Spleen (tissue), 11 donors: ENCODE data around the gene ACTMAP. TPM values are rescaled to one million over a fixed set of nuclear protein-coding genes. Genes with fewer than 3 reads are reported as not detected.

Source experiments
- DNase-seq: peaks from one replicate; pipeline ENCODE4 v3.0.0-alpha.2; 2020
- H3K27ac ChIP-seq, 8 donors: fragments of 200-600 bp; sonication (generic) in 7 of 8; 1 replicate in 4 of 8; 2 replicates in 4 of 8; pipeline versions ENCODE4 v1.5.0 to v1.8.0; 2016 to 2021; ENCODE audit warnings: inconsistent platforms in 4 of 8, mild to moderate bottlenecking in 4 of 8, moderate library complexity in 1 of 8
- H3K27me3 ChIP-seq, 7 donors: fragments of 200-600 bp; sonication (generic) in 6 of 7; replicated peaks in 1 of 7; 1 replicate in 4 of 7; 2 replicates in 3 of 7; pipeline versions ENCODE4 v1.5.0 to v1.8.0; 2016 to 2021; ENCODE audit warnings: inconsistent platforms in 3 of 7, mild to moderate bottlenecking in 1 of 7
- H3K36me3 ChIP-seq, 6 donors: fragments of 200-600 bp; sonication (generic) in 5 of 6; 1 replicate in 4 of 6; 2 replicates in 2 of 6; pipeline versions ENCODE4 v1.5.0 to v1.8.0; 2016 to 2021; ENCODE audit warnings: inconsistent platforms in 2 of 6
- H3K4me1 ChIP-seq, 6 donors: fragments of 200-600 bp; sonication (generic) in 5 of 6; 1 replicate in 3 of 6; 2 replicates in 3 of 6; pipeline versions ENCODE4 v1.5.0 to v1.8.0; 2016 to 2021; ENCODE audit warnings: inconsistent platforms in 3 of 6
- H3K4me3 ChIP-seq, 8 donors: fragments of 200-600 bp; sonication (generic) in 7 of 8; 1 replicate in 4 of 8; 2 replicates in 4 of 8; pipeline versions ENCODE4 v1.5.0 to v1.8.0; 2016 to 2021; ENCODE audit warnings: inconsistent platforms in 4 of 8, mild to moderate bottlenecking in 4 of 8, moderate library complexity in 2 of 8
- H3K9me3 ChIP-seq, 8 donors: fragments of 200-600 bp; sonication (generic) in 7 of 8; 1 replicate in 4 of 8; 2 replicates in 4 of 8; pipeline versions ENCODE4 v1.5.0 to v1.8.0; 2016 to 2021; ENCODE audit warnings: inconsistent platforms in 4 of 8
- POLR2A ChIP-seq, 3 donors: fragments of 450-650 bp; IDR thresholded peaks; one replicate each; pipeline ENCODE4 v1.5.1; 2017; ENCODE audit warnings: antibody characterized with exemption in 3 of 3, mild to moderate bottlenecking in 1 of 3
- POLR2AphosphoS5 ChIP-seq, 3 donors: sonication (generic); formaldehyde crosslinking; IDR thresholded peaks; one replicate each; pipeline ENCODE4 v1.5.1; 2017; ENCODE audit warnings: antibody characterized with exemption in 3 of 3
- WGBS, 5 donors: extraction: QIAGEN DNeasy Blood & Tissue Kit in 3 of 5; methylation state at CpG; one replicate each; pipeline versions ENCODE4 v1.1.5 to v1.1.7; 2013 to 2018; 5-methylcytosine and 5-hydroxymethylcytosine counted together
- intact Hi-C: fragments of 100-400 bp; cut with DNase I; formaldehyde crosslinking; loops from one replicate; pipeline ENCODE4 v1.15.0; 2023; ENCODE audit warnings: low total_unique reads
- polyA plus RNA-seq, 3 donors: library from polyadenylated mRNA; stranded (reverse); fragments of 200-250 nt; gene quantifications; one replicate each; pipeline ENCODE4 v1.2.1, GENCODE V29; 2013
- total RNA-seq, 7 donors: library from RNA; depleted of rRNA in 3 of 7; stranded (reverse); fragments of >200 nt in 3 of 7; fragmentation: NEBNext Ultra II Directional in 4 of 7; extraction: Animal tissue kit (Norgen Biotek cat#: 25700) in 4 of 7; gene quantifications; one replicate each; pipeline versions ENCODE4 v1.1.0 to v1.2.1, GENCODE V29; 2016 to 2021
- TF ChIP-seq, protein P1 (sequence below), 11 experiments: fragments of 200-600 bp in 7 of 11; fragments of 450-650 bp in 4 of 11; sonication (generic) in 4 of 11; IDR thresholded peaks in 8 of 11; conservative IDR thresholded peaks in 3 of 11; 1 replicate in 7 of 11; 2 replicates in 4 of 11; pipeline versions ENCODE4 v1.4.0 to v1.8.0; 2016 to 2021; ENCODE audit warnings: antibody characterized with exemption in 11 of 11, inconsistent platforms in 4 of 11, mild to moderate bottlenecking in 1 of 11
- donor health status: healthy with polysubstance abuse.
- donor health status: DM: no; HTN: no; CAD: no; lungs with moderate emphysema.
- donor health status: DM: no; HTN: no; CAD: no.
- donor health status: Bipolar disorder and iron deficiency.
- donor health status: healthy.
- donor health status: DM: no; HTN: no; CAD: no.
- donor health status: DM: yes; HTN: yes; CAD: no.

The ACTMAP gene
- total and polyA plus RNA-seq, 10 donors, result 5.2 to 16.2 (median 8.3) TPM

DNA sequence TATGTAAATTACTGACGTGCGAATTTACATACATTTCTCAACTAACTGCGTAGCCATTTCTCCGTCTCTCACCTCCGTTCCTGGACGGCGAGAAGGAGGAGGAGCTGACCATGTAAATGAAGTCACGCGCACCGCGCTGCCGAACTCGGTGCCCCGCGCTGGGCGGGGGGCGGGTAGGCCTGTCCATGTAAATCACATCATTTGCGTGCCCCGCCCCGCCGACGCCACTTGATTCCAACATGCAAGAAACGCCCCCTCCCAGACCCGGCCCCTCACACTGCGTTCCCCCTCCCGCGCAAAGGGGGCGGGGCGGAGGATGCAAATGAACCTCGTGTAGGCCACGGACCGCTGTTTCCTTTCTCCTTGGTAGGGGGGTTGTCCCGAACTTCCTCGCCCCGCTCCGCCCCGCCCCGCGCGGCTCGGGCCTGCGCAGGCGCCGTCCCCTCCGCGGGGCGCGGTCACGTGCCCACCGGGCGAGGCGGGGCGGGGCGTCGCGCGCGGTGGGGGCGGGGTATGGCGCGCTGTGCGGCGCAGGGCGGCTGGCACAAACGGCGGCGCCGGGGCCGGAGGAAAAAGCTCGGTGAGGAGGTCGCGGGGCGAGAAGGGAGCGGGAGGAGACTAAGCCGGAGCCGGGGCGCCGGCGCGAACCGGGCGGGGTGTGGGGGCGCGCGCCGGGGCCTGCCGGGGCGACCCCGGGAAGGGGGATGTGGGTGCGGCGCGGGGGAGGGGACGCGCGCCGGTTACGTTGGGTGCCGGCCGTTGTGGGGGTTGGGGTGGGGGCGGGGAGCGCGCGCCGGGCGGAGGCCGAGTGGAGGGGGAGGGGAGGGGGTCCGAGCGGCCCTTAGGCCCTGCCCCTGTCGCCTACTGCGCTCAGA lies 48.6 kb upstream of the ACTMAP start, which contains the start of gene EGLN2:
Gene EGLN2, plus strand, starts transcription at position 509 of the 875 bp plus-strand sequence. CDS start 1,382 bp downstream, outside the sequence.
- peak within 1 kb of the TSS; percentile 88 to 99 (median 94) for H3K27ac ChIP-seq
- TF ChIP-seq POLR2A (IDR thresholded peaks at IDR 0.05), result peak; percentile 49 to 82 (median 65)
- peak; percentile 86 to 88 (median 87) for TF ChIP-seq POLR2AphosphoS5 (IDR thresholded peaks at IDR 0.05)
- TF ChIP-seq, protein P1, sequence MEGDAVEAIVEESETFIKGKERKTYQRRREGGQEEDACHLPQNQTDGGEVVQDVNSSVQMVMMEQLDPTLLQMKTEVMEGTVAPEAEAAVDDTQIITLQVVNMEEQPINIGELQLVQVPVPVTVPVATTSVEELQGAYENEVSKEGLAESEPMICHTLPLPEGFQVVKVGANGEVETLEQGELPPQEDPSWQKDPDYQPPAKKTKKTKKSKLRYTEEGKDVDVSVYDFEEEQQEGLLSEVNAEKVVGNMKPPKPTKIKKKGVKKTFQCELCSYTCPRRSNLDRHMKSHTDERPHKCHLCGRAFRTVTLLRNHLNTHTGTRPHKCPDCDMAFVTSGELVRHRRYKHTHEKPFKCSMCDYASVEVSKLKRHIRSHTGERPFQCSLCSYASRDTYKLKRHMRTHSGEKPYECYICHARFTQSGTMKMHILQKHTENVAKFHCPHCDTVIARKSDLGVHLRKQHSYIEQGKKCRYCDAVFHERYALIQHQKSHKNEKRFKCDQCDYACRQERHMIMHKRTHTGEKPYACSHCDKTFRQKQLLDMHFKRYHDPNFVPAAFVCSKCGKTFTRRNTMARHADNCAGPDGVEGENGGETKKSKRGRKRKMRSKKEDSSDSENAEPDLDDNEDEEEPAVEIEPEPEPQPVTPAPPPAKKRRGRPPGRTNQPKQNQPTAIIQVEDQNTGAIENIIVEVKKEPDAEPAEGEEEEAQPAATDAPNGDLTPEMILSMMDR (IDR thresholded peaks at IDR 0.05 in 8 of 11, conservative IDR thresholded peaks at IDR 0.05 in 3 of 11), result peak in 1 of 11 experiments; percentile 13
- DNase-seq, result peak; percentile 100
- peaks cover 0 to 60% (median 16%) of the 10 kb centered on the region in 6 donors for H3K36me3 ChIP-seq
- 0 to 1% (median 1%) methylated on average over 57 to 110 of the region's 110 CpGs for WGBS, 5 donors
- H3K27me3 ChIP-seq, result no peaks in the 10 kb centered on the region
- intact Hi-C loops, result no loop called here
- no peaks in the 10 kb centered on the region for H3K9me3 ChIP-seq
- peak within 1 kb of the TSS; percentile 77 to 96 (median 88) for H3K4me3 ChIP-seq
- peaks cover 38 to 65% (median 51%) of the 10 kb centered on the region in 6 donors for H3K4me1 ChIP-seq

DNA sequence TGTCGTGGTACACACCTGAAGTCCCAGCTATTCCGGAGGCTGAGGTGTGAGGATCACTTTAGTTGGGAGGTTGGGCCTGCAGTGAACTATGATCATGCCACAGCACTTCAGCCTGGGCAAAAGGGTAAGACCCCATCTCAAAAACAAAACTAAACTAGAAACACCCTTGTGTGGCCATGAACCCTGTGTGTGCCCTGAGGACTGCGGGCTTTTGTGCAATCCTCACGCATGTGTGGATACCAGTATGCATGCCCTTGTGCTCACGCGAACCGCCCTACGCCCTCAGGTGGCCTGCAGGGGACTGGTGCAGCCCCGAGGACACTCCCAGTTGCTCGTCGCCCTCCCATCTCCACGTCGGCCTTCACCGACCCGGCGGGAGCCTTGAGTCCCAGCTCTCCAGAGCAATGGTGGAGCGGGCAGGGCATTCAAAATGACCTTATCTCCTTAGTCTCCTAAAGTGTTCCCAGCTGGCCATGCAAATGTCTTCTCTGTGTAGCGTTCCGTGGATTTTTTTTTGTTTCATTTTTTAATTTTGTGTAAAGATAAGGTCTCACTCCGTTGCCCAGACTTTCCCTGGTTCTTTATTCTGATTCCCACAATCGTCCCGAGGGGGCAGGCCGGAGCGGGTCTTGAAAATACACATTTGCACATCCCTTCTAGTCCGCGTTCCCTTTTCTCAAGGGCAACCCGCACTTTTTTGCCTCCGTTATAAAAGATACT lies 47.8 kb upstream of the ACTMAP start:
- Histone ChIP-seq H3K4me1 (peaks cover 30 to 58% (median 43%) of the 10 kb centered on the region in 6 donors), H3K9me3 (no peaks in the 10 kb centered on the region), H3K36me3 (peaks cover 0 to 62% (median 16%) of the 10 kb centered on the region in 6 donors), H3K27ac (peak overlapping the region; percentile 86 to 99 (median 93)), H3K27me3 (no peaks in the 10 kb centered on the region), H3K4me3 (peak overlapping the region; percentile 24 to 96 (median 45))
- 7 to 9% (median 7%) methylated on average over 28 of the region's 28 CpGs for WGBS, 5 donors
- intact Hi-C loops, result no loop called here
- peak; percentile 95 for DNase-seq
- TF ChIP-seq, protein P1 (IDR thresholded peaks at IDR 0.05 in 8 of 11, conservative IDR thresholded peaks at IDR 0.05 in 3 of 11), result peak; percentile 22 to 74 (median 49)
- TF ChIP-seq POLR2A (IDR thresholded peaks at IDR 0.05) (peak in 1 of 3 donors; percentile 46), POLR2AphosphoS5 (IDR thresholded peaks at IDR 0.05) (peak in 2 of 3 donors; percentile 73 to 80)

DNA sequence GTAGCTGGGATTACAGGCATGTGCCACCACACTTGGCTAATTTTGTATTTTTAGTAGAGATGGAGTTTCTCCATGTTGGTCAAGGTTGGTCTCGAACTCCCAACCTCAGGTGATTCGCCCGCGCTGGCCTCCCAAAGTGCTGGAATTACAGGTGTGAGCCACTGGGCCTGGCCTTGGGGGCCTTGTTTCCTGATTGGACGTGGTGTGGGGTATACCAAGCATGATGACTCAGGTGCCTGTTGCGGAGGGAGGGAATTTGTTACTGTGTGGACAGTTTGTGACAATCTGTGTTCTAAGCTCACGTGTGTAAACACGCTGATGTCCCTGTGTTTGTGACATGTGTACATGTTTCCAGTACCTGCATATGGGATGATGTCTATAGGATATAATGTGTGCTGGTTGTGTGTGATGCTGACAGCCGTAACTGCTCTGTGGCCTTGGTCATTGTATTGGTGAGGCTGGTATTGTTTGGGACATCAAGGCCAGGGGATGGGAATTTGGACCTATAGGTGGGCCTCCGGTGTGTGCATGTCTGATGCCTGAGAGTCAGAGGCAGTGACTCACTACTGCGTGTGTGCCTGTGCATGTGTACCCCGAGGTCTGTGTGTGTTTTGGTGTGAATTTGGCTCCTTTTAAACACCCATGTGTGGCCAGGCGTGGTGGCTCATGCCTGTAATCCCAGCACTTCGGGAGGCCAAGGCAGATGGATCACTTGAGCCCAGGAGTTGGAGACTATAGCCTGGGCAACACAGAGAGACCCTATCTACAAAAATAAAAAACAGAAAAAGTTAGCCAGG lies 47.1 kb upstream of the ACTMAP start:
- TF ChIP-seq POLR2AphosphoS5 (IDR thresholded peaks at IDR 0.05), result no peak
- no peak for TF ChIP-seq POLR2A (IDR thresholded peaks at IDR 0.05)
- TF ChIP-seq, protein P1 (IDR thresholded peaks at IDR 0.05 in 8 of 11, conservative IDR thresholded peaks at IDR 0.05 in 3 of 11), result no peak
- Histone ChIP-seq H3K27me3 (no peaks in the 10 kb centered on the region), H3K36me3 (peaks cover 0 to 62% (median 18%) of the 10 kb centered on the region in 6 donors), H3K9me3 (no peaks in the 10 kb centered on the region), H3K4me1 (peaks cover 23 to 58% (median 38%) of the 10 kb centered on the region in 6 donors), H3K4me3 (peak overlapping the region in 3 of 8 donors; percentile 34 to 96 (median 94)), H3K27ac (peak overlapping the region; percentile 86 to 99 (median 93))
- intact Hi-C loops, result no loop called here
- WGBS, 5 donors, result 89 to 94% (median 92%) methylated on average over 14 of the region's 14 CpGs
- no peak for DNase-seq
